DND-41 (cell line): ENCODE data around the gene BFSP1.

Source experiments
- CTCF ChIP-seq: IDR thresholded peaks from 2 replicates; pipeline ENCODE4 v1.5.1; 2012; ENCODE audit warnings: borderline replicate concordance, low read length, moderate library complexity, mild to moderate bottlenecking; ENCODE audit not compliant: poor library complexity, severe bottlenecking; ENCODE audit errors: extremely low read depth
- EZH2 ChIP-seq: IDR thresholded peaks from 3 replicates; pipeline ENCODE4 v1.6.1; 2012; ENCODE audit warnings: borderline replicate concordance, low read depth, mild to moderate bottlenecking, moderate library complexity, low read length, inconsistent platforms; ENCODE audit not compliant: severe bottlenecking

- no peak for TF ChIP-seq CTCF
- no peak for TF ChIP-seq EZH2
Observed at GRCh38 chr20:17545127-17545526, 13.9 kb upstream of the BFSP1 start.
